ENCODE data around the gene GPC6.

GPC6 gene

DNA sequence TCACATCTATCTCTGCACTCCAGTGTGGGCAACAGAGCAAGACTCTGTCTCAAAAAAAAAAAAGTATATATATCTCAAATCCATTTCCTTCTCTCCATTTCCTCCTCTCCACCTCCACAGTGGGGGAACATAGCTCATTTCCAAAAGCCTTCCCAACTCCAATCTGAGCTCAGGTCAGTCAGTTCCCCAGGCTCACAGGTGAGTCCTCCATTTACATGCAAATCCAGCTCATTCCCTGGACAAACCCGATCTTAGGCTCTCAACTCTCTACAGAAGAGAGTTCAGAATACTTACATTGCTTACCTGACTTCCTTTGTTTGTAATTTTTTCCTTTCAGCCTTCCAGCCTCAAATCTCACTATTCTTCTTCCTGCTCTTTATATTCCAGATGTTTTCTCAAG lies 518.3 kb downstream of the GPC6 start:
- no peak for DNase-seq (ENCODE audit: low spot score)

DNA sequence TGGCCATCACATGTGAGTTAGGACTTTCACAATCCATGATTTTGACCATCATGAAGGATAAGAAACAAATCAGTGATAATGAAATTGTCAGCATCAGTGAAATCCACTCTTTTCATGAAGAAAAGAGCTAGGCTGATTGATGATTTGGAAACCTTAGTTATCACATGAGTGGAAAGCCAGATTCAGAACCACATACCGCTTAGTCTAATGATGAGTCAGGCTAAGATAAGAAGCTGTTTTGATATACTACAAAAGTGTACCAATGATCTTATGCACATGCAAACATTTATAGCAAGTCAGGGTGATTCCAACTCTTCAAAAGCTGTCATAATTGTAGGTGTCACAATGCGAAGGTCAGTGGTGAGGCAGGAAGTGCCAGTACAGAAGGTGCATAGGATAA lies 519.3 kb downstream of the GPC6 start:
- no peak for DNase-seq (ENCODE audit: low spot score)

DNA sequence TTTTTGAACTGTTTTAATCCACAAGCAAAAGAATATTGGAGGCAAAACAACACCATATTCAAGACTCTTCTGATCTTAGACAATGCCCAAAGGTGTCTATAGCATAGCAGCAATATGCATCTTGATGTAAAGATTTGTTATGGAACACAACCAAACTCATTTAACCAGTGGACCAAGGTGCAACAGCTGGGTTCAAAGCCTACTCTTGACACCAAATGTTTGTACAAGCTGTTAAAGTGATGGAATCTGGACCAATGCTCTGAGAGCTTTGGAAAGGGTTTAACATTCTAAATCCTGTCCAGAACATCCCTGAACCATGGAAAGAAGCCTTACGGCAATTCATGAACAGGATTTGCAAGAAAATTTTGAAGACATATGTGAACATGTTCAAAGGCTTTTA lies 520.0 kb downstream of the GPC6 start:
- no peak for DNase-seq (ENCODE audit: low spot score)

DNA sequence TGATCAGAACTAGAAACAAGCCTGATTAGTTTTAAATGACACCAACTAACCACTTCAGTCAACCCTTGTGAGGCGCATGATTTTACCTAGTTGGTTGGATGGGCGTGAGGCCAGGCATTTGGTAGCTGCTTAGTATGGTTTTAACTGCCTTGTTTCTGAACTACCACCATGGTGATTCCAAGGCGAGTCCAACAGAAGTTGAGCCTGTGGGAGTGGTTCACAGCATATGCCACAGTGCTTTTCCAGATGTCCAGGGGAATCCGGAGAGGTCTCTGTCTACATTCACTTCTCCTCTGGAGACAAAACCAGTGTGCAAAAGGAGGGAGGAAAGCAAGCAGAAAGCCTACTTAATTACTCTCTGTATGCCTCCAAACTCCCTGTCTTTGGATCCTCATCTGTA lies 524.1 kb downstream of the GPC6 start:
- no peak for DNase-seq (ENCODE audit: low spot score)

DNA sequence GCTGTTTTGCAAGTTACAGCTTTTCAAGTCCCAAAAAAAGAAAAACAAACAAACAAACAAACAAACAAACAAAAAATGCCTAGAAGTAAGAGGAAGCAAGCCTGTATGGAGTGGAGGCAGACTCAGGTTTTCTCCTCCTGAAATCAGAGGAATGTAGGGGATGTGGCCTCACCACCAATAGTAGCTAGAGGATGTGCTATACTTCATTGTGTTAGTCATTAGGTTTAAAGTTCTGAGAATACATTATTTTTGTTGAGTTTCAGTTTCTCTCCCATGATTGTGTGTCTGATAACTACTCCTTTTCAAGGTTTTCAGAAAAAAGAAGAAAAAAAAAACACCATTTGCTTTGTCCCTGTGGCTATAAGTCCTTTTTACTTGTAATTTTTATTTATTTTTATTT lies 524.5 kb downstream of the GPC6 start:
- no peak for DNase-seq (ENCODE audit: low spot score)

DNA sequence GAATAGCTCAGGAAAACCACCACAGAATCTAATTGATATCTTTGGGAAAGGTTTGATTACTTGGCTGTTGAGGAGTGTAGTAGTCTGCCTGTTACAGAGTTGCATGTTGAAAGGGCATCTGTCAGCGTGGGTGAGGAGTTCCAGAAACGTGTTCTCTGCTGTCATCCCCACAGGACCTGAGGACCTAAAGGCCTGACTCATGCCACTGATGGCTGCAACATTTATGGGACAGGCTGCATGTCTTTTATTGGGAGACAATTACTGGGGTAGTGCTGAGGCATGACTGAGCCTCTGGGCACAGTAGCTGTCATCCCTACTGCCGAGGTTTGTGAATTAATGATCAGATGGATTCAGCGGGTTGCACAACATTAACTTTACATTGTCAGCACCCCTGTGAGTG lies 525.9 kb downstream of the GPC6 start:
- DNase-seq (ENCODE audit: low spot score): no peak

DNA sequence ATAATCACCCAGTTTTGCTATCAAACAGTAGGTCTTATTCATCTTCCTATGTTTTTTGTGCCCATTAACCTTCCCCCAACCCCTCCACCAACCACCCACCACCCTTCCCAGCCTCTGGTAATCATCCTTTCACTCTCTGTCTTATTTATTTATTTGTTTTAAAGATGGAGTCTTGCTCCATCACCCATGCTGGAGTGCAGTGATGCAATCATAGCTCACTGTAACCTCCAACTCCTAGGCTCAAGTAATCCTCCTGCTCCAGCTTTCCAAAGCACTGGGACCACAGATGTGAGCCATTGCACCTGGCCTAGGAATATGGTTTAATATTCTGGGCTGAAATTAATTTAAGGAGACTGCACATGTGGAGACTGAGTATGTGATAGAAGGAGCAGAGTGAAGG lies 527.0 kb downstream of the GPC6 start:
- DNase-seq (ENCODE audit: low spot score): no peak

DNA sequence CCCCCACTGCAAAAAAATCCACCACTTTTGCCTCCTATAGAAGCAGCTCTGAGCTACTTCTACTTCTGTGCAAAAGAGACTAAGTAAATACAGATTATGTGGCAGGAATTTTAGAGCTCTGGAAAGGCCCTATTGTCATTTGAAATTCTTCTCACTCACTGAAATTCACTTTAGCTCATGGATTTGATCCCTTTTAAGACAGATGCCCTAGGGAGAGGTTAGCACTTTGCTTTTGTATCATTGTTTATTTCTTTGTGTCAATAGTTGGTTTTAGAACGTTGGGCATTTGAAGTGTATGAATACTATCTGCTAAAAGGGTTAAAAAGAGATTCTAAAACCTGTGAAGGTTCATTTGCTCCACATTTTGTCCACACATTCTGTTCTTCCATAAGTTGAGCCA lies 528.7 kb downstream of the GPC6 start:
- no peak for DNase-seq (ENCODE audit: low spot score)

DNA sequence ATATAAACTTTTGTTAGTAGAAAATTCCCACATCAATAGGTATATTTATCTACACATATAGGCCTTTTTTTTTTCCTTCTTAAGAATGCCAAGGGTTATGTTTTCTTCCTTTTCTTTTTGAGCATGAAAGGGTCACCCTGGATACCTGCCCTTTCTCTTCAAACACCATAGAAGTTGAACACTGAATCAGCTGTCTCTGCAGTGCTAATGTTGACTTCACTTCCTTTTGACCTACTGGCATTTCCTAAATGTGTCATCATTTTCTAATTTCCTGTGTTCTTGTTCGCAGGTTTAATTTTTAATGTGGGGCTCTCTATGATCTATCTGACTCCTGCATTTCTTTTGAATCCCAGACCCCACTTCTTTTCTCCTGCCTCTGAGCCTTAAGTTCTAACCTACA lies 532.0 kb downstream of the GPC6 start:
- no peak for DNase-seq (ENCODE audit: low spot score)

DNA sequence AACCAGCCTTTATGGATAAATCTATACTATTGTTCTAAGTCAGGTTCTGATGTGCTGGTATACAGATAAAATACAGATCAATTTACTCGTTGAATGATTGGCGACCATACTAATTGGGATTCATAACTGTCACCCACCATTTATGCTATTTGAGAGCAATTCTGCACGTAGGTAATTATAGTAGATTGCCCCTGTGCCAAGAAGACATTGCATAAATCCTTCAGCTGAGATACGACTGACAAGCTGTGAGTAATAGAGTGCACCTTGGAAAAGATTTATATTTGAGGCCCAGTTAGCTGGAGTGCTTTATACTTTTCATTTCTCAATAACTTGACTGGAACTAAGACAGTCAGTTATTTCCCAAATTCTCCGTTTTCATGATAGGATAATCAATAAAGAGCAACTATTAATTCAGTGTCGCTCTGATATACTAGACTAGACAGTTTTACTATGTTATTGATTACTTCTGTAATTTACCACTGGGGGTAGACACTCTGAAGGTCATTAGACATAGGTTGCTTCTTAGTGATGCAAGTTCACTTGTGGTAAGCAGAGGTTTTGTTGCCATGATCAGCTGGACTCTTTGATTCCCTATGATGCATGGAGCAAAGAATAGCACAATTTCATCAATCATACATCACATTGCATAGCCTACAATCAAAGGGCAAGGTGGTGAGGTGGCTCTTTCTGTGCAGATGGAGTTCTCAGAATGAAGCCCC lies 536.3 kb downstream of the GPC6 start:
- DNase-seq (ENCODE audit: low spot score): no peak

DNA sequence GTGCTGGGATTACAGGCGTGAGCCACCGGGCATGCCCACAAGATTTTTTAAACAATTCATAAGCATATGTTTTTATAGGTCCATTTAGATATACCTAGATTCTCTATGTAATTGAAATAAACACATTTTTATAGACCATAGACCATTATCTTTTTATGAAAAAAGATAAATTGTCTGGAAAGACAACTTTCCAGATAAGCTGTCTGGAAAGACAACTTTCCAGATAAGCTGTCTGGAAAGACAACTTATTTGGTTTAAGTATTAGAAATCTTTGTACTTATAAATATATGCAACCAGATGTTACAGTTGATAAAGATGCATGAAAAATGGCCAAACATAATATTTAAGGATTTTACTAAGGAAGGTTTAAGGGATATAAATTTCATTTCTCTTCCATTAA lies 538.5 kb downstream of the GPC6 start:
- DNase-seq (ENCODE audit: low spot score): no peak

DNA sequence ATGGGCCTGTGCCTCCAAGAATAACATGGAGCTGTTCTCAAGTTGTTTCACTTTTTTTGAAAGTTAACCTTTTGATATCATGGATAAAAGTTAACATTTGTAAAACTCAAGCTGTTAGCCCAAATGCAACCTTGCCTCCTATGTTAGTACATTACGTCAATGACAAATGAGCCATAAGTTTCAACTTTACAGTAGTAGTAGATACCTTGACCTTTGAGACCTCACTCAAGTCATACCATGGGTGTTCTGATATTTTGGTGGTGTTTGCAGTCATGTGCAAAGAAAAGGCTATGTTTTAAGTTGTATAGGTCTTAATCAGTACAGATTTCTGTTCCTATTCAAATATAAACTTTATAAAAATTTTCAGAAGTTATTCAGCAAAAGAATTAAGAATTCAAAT lies 539.2 kb downstream of the GPC6 start:
- DNase-seq (ENCODE audit: low spot score): no peak

DNA sequence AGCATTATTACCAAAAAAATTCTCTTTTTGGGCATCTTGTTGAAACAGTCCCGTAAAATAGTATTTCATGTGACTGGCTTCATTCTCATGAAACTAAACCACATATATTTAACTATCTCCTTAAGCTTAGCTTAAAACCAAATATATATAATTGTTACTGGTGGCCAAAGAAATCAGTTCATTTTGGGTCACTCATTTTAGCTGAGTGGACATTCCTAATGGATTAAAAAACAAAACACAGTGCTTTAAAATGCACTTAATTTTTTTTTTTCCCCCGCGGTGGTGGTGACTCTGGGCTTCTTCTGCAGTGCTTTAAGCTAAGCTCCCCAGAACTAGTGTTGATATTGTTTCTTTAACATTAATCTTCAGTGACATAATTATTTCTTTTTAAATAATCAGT lies 540.1 kb downstream of the GPC6 start:
- no peak for DNase-seq (ENCODE audit: low spot score)

DNA sequence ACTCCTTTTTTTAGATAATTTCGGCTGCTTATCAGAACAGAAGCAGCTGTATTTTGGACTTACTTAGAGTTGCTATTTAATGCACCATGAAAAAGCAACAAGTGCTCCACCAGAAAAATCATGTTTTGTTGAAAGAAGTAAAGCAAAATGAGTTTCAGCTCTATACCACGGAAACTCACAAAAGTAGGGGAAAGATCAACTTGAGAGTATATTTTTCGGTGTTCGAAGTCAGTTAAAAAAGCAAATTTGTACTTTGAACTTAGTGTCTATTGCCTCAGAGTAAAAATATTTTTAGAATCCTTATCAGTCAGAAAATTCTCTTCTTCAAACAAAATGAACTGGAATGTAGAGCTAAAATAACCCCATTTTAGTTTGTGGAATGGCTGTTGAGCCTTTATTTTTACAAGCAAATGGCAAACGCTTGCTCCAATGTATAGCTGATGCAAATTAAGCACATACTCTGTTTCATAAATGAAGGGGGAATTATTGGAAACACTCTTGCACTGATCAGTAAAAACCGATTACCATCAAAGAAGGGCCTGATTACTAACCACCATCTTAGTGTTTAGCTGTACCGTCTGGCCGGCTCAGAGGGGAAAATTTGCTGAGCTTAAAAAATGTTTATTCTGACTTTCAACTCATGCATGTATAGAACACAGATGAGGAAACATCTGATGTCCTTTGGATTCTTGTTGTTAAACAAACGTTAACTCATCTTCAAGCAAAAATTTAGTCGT lies 540.7 kb downstream of the GPC6 start:
- DNase-seq (ENCODE audit: low spot score): no peak

DNA sequence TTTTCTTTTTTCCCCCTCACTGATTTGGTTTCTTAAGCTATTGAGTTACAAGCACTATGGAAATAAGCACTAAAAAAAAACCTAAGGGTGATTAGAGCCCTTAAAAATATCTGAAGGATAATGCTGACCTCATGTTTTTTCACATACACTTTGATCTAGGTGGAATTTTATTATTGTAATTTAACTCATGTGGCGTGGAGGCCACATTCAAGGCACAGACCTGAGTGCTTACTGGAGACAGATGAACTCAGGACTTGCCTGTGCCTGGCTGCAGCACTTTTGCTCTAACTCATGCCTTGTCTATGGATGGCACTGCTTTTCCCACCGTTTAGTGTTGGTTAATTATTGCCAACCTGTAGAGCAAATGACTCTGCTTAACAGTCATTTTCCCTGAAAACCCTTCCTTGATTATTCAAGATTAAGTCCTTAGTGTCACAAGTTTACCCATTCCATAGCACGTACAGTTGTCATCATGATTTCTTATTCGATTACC lies 541.4 kb downstream of the GPC6 start:
- DNase-seq (ENCODE audit: low spot score): no peak

DNA sequence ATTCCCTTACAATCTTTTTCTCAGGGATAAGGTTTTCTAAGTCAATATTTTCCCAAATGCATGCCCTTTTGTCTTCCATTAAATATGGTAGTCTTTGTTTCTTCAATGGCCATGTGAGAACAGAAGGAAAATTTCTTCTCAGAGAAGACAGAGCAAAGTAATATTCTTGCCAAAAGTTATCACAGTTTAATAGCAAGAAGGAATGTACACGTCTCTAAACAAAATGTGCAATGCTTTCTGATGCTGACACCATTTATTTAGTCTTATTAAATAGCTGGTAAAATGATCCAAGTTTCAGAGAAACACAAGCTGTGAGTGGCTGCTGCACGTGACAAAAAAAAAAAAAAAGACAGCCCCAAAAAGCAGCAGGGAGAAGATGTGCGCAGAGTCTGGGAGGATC lies 542.5 kb downstream of the GPC6 start:
- DNase-seq (ENCODE audit: low spot score): no peak

DNA sequence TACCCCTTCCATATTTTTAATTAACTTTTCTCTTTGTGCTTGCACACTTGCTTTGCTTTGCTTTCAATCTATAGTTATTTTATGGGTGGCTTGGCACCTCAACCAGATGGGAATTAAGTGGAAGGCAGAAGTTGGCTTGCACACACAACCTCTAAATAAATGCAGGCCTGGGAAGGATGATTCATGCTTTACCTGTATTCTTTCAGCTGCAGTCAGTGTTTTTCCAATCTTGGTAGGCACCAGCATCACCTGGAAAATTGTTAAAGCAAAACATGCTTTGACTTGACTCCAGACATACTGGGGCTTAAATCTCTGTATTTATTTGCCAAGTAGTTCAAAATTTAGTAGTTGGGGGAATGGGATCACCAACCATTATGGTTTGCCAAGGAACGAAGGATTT lies 543.0 kb downstream of the GPC6 start:
- no peak for DNase-seq (ENCODE audit: low spot score)

DNA sequence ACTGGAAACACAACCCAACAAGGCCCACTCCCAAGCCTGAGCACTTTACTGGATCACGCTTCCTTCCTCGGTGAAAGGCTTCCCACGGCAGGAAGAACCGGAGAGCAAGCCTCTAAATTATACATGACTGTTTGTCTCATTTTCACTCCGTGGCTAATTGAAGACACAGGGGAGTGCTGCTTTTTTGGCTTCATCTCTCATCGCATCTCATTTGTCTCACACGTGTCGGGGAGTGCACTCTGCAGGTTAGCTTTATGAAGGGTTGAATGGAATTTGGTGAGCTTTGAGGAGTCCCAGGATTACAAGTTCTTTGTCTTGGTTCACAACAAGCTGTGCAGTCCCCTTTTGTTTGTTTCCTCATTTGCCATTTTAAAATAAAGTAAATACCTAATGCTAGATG lies 544.6 kb downstream of the GPC6 start:
- no peak for DNase-seq (ENCODE audit: low spot score)

DNA sequence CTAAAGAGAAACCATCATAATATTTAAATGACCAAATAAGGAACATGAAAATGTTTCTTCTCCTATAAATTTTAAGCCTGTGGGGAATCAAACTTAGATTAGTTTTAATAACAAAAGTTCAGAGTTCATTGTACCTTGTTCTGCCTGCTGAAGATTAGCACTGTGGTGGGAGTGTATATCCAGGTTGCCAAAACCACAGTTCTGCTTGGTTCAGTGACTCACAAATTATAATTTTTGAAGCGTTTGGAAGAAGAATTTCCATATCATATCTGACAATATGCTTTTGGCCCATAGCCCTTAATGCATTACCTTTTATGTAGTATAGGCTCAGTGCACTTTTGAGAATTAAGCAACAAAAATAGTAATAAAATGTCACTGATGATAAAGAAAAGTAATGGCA lies 545.2 kb downstream of the GPC6 start:
- no peak for DNase-seq (ENCODE audit: low spot score)

DNA sequence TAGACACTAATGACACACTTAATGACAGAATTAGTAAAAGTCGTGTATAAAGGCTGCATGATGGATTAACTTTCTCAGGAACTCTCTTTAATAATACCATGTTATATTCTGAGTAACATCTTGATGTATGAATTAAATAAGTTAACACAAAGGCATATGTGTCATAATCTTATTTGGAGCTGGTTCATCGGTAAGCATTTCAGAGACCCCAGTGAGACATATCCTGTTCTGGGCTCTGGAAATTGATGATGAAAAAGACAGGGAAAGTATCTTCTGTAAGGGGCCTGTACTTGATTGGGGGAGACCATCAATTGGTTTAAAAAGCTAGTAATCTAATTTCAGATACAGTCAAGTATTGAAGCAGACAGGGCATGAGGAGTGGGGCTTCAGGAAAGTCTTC lies 547.9 kb downstream of the GPC6 start:
- DNase-seq (ENCODE audit: low spot score): no peak

DNA sequence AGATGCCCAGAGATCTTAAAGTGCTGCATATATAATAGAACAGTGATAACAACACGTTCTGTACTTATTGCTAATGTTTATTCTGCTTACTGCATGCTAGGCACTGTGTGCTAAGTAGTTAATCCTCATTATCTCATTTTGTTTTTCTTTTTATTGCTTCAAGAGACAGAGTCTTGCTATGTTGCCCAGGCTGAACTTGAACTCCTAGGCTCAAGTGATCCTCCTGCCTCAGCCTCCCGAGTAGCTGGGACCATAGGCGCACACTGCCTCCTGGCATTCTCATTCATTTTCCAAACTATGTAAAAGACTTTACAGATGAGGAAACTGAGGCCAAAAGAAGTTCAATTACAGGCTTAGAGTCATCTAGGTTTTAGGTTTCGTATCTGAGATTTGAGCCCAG lies 548.4 kb downstream of the GPC6 start:
- DNase-seq (ENCODE audit: low spot score): no peak

DNA sequence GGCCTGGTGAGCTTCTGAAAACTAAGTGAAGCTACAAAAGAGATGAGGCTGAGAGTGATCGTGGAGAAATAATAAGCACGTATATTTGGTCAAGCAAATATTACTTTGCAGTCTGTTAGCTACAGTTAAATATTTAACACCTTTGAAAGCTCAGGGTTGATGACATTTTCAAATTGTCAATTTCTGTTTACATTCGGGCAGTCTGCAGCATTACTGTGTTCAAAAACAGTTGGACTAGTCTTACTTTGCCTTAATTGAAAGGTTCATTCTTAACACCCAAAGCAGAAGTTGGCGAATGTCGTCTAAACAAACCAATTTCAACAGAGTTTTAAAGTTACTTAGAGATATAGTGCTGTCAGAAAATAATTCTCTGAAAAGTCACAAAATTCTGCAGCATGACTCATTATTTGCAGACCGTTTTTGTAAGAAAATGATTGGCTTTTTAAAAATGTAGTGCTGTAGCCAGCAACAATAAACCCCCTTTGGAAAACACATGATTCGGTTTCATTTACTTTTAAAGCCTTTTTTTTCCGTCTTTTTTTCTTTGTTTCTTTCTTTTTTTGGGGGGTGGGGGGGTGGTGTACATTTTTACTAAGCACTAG lies 549.0 kb downstream of the GPC6 start:
- DNase-seq (ENCODE audit: low spot score): no peak

DNA sequence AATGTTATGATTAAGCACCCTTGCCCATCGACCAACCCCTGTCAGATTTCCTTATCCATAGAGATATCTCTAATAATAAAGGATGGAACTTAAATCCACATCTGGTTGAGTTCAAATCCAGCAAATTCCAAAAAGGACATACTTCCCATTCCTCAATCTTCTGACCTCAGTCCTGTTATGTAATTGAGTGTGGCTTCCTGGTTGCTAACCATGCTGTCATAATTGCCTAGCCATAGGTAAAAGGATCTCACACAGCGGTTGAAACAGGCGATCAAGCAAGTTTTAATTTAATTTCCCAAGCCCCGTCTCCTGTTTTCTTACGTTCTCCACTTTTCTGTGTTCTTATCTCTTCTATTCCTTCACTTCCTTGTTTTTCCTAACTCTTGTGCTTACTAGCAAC lies 550.3 kb downstream of the GPC6 start:
- no peak for DNase-seq (ENCODE audit: low spot score)

All from left forelimb (tissue), 1 donor.